Endodermal cell (in vitro differentiated cells): ENCODE data around the gene RAN. TPM values are rescaled to one million over a fixed set of nuclear protein-coding genes. Genes with fewer than 3 reads are reported as not detected.

Experiments used
- DNase-seq: peaks from one replicate; pipeline ENCODE4 v3.0.0-alpha.2; 2017
- H3K27ac ChIP-seq: 2 replicates; pipeline ENCODE4 v1.5.1; 2013; ENCODE audit warnings: mild to moderate bottlenecking, low read depth, low read length, moderate library complexity
- H3K27me3 ChIP-seq: 2 replicates; pipeline ENCODE4 v1.6.1; 2013; ENCODE audit warnings: mild to moderate bottlenecking, low read length, moderate library complexity; ENCODE audit not compliant: insufficient read depth, control insufficient read depth, poor library complexity, severe bottlenecking
- H3K36me3 ChIP-seq: 2 replicates; pipeline ENCODE4 v1.7.0; 2013; ENCODE audit warnings: mild to moderate bottlenecking, low read length, moderate library complexity; ENCODE audit not compliant: control insufficient read depth, insufficient read depth
- H3K4me1 ChIP-seq: one replicate; pipeline ENCODE4 v1.7.0; 2013; ENCODE audit warnings: low read length; ENCODE audit not compliant: control insufficient read depth, insufficient read depth
- H3K4me3 ChIP-seq: 2 replicates; pipeline ENCODE4 v1.5.1; 2013; ENCODE audit warnings: mild to moderate bottlenecking, low read length, moderate library complexity
- H3K9ac ChIP-seq: 2 replicates; pipeline ENCODE4 v1.6.1; 2013; ENCODE audit warnings: mild to moderate bottlenecking, low read length, moderate library complexity; ENCODE audit not compliant: poor library complexity, severe bottlenecking; ENCODE audit errors: extremely low read depth
- H3K9me3 ChIP-seq: 2 replicates; pipeline ENCODE4 v1.6.1; 2013; ENCODE audit warnings: mild to moderate bottlenecking, low read length, moderate library complexity; ENCODE audit not compliant: control insufficient read depth
- H3K27ac Mint-ChIP-seq: 2 replicates; pipeline ENCODE4 v1.8.0; 2020; ENCODE audit warnings: mixed read lengths
- H3K27me3 Mint-ChIP-seq: 2 replicates; pipeline ENCODE4 v1.8.0; 2021; ENCODE audit warnings: mild to moderate bottlenecking, mixed read lengths; ENCODE audit not compliant: insufficient read depth
- H3K36me3 Mint-ChIP-seq: 2 replicates; pipeline ENCODE4 v1.8.0; 2020; ENCODE audit warnings: low read depth, mixed read lengths
- H3K4me1 Mint-ChIP-seq: 2 replicates; pipeline ENCODE4 v1.8.0; 2020; ENCODE audit warnings: mixed read lengths
- H3K4me3 Mint-ChIP-seq: 2 replicates; pipeline ENCODE4 v1.8.0; 2020; ENCODE audit warnings: mild to moderate bottlenecking, moderate library complexity, mixed read lengths
- H3K9me3 Mint-ChIP-seq: 2 replicates; pipeline ENCODE4 v1.8.0; 2020; ENCODE audit warnings: mild to moderate bottlenecking, mixed read lengths
- CTCF ChIP-seq: fragments of 200-600 bp; sonication (generic); conservative IDR thresholded peaks from 2 replicates; pipeline ENCODE4 v1.5.0; 2021; ENCODE audit warnings: antibody characterized with exemption, mild to moderate bottlenecking
- WGBS, 2 experiments: methylation state at CpG; one replicate each; pipeline versions ENCODE4 v1.1.5 to v1.1.7; 2013; ENCODE audit warnings: missing lambda C conversion rate in 2 of 2, mixed read lengths in 1 of 2; ENCODE audit not compliant: insufficient coverage in 1 of 2, insufficient read length in 1 of 2; 5-methylcytosine and 5-hydroxymethylcytosine counted together
- total RNA-seq, 2 donors: library from RNA; stranded (reverse); fragmentation: NEBNext Ultra II Directional in 1 of 2; extraction: Animal tissue kit (Norgen Biotek cat#: 25700) in 1 of 2; gene quantifications; 2 replicates in 1 of 2; 3 replicates in 1 of 2; pipeline ENCODE4 v1.2.1, GENCODE V29; 2021

The RAN gene
- total RNA-seq, 2 donors from 2014 or later: 1,323 to 1,383 TPM

- no peaks in the 10 kb centered on the region for H3K9me3 ChIP-seq
- peak overlapping the region; percentile 28 for H3K27ac Mint-ChIP-seq
- H3K27ac ChIP-seq: no peak overlapping the region
- H3K4me3 ChIP-seq: no peak overlapping the region
- DNase-seq: peak; percentile 69
- no peaks in the 10 kb centered on the region for H3K27me3 ChIP-seq
- no peak overlapping the region for H3K9ac ChIP-seq
- no peaks in the 10 kb centered on the region for H3K9me3 Mint-ChIP-seq
- no peaks in the 10 kb centered on the region for H3K4me1 ChIP-seq
- H3K36me3 ChIP-seq: peaks cover 43% of the 10 kb centered on the region
- WGBS, 2 experiments: 86 to 87% methylated on average over 17 to 24 of the region's 24 CpGs
- H3K36me3 Mint-ChIP-seq: peaks cover 35% of the 10 kb centered on the region
- H3K4me1 Mint-ChIP-seq: peaks cover 28% of the 10 kb centered on the region
- no peak for TF ChIP-seq CTCF
- H3K4me3 Mint-ChIP-seq: no peak overlapping the region
- no peaks in the 10 kb centered on the region for H3K27me3 Mint-ChIP-seq
Measured at GRCh38 chr12:130878193-130879185, 6.6 kb downstream of the RAN start.

GRCh38 chr12:130879212-130879686, 7.4 kb downstream of the RAN start:
- no peak for TF ChIP-seq CTCF
- Histone ChIP-seq H3K9ac (no peak overlapping the region), H3K4me3 (no peak overlapping the region), H3K9me3 (no peaks in the 10 kb centered on the region), H3K4me1 (no peaks in the 10 kb centered on the region), H3K27me3 (no peaks in the 10 kb centered on the region), H3K27ac (no peak overlapping the region), H3K36me3 (peaks cover 35% of the 10 kb centered on the region)
- peaks cover 27% of the 10 kb centered on the region for H3K36me3 Mint-ChIP-seq
- H3K4me1 Mint-ChIP-seq: peaks cover 26% of the 10 kb centered on the region
- H3K27ac Mint-ChIP-seq: peak overlapping the region; percentile 68
- no peak overlapping the region for H3K4me3 Mint-ChIP-seq
- peak; percentile 72 for DNase-seq
- no peaks in the 10 kb centered on the region for H3K9me3 Mint-ChIP-seq
- 88 to 95% methylated on average over 13 of the region's 13 CpGs for WGBS, 2 experiments
- no peaks in the 10 kb centered on the region for H3K27me3 Mint-ChIP-seq

GRCh38 chr12:130879781-130880389, 8.0 kb downstream of the RAN start:
- Mint-ChIP-seq H3K36me3 (peaks cover 21% of the 10 kb centered on the region), H3K4me3 (no peak overlapping the region), H3K4me1 (peaks cover 22% of the 10 kb centered on the region), H3K27me3 (no peaks in the 10 kb centered on the region), H3K27ac (no peak overlapping the region), H3K9me3 (no peaks in the 10 kb centered on the region)
- H3K4me3 ChIP-seq: no peak overlapping the region
- peaks cover 29% of the 10 kb centered on the region for H3K36me3 ChIP-seq
- H3K9me3 ChIP-seq: no peaks in the 10 kb centered on the region
- no peak overlapping the region for H3K9ac ChIP-seq
- H3K27me3 ChIP-seq: no peaks in the 10 kb centered on the region
- peak; percentile 76 for DNase-seq
- no peak for TF ChIP-seq CTCF
- H3K27ac ChIP-seq: peak overlapping the region; percentile 7
- WGBS, 2 experiments: 79 to 83% methylated on average over 8 to 16 of the region's 17 CpGs
- H3K4me1 ChIP-seq: no peaks in the 10 kb centered on the region
